Measurements from ENCODE around the gene ACTL10.
"Not testable (repeated sequence)": the region's sequence is repeated elsewhere in the genome, so short reads cannot be mapped to it uniquely, and the experiment has no call there.

Gene ACTL10

DNA sequence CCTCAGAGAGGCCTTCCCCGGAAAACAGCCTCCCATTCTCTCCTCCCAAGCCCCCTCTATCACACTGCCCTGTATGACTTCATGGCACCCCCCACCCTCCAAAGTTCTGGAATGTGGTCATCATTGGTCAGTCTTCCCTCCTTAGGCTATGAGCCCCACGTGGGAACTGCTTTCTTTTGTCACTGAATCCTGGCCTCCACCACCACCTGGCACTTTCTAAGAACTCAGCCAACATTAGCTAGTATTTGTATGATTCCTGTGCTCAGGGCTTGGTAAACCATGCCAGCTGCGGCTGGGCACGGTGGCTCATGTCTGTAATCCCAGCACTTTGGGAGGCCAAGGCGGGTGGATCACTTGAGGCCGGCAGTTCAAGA, 27.9 kb downstream of the ACTL10 start:
- no peak for TF ChIP-seq ZFX (IDR thresholded peaks at IDR 0.05)
- TF ChIP-seq, protein P1, sequence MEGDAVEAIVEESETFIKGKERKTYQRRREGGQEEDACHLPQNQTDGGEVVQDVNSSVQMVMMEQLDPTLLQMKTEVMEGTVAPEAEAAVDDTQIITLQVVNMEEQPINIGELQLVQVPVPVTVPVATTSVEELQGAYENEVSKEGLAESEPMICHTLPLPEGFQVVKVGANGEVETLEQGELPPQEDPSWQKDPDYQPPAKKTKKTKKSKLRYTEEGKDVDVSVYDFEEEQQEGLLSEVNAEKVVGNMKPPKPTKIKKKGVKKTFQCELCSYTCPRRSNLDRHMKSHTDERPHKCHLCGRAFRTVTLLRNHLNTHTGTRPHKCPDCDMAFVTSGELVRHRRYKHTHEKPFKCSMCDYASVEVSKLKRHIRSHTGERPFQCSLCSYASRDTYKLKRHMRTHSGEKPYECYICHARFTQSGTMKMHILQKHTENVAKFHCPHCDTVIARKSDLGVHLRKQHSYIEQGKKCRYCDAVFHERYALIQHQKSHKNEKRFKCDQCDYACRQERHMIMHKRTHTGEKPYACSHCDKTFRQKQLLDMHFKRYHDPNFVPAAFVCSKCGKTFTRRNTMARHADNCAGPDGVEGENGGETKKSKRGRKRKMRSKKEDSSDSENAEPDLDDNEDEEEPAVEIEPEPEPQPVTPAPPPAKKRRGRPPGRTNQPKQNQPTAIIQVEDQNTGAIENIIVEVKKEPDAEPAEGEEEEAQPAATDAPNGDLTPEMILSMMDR (conservative IDR thresholded peaks at IDR 0.05), result no peak
- H3K27ac ChIP-seq, result no peak overlapping the region

DNA sequence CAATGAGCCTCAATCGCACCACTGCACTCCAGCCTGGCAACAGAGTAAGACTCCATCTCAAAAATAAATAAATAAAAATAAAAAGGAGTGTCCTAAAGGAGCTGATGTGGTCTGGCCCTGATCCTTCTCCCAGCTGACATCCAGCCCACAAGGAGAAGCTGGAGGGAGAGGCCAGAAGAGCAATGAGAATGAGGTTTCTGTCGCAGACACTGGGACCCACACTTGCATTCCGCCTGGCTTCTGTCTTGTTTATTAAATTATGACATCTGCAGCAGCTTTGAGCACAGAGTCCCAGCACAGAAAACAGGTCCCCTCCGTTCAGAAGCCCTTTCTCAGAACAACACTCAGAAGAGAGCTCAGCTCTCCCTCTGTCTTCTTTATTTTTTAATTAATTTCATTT, 29.7 kb downstream of the ACTL10 start:
- H3K27ac ChIP-seq, result no peak overlapping the region
- TF ChIP-seq, protein P1 (conservative IDR thresholded peaks at IDR 0.05), result no peak
- no peak for TF ChIP-seq ZFX (IDR thresholded peaks at IDR 0.05)

DNA sequence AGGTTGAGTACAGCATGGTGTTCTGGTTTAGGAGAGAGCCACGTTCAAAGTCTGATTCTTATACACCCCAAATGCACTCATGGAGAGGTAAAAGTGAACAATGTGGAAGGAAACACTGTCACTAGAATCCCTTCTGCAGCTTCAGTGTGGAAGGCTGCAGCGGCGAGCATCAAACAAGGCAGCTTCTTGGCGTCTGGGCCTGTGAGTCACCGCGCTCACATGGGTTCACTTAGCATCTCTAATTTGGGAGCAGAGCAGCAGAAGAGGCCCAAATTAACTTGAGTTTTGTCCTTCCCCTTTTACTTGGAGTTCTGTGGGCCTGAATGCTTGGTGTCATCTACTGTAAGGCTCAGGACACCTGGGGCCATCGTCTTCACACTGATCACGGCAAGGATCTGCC, 30.4 kb downstream of the ACTL10 start:
- TF ChIP-seq ZFX (IDR thresholded peaks at IDR 0.05), result no peak
- TF ChIP-seq, protein P1 (conservative IDR thresholded peaks at IDR 0.05), result no peak
- no peak overlapping the region for H3K27ac ChIP-seq

DNA sequence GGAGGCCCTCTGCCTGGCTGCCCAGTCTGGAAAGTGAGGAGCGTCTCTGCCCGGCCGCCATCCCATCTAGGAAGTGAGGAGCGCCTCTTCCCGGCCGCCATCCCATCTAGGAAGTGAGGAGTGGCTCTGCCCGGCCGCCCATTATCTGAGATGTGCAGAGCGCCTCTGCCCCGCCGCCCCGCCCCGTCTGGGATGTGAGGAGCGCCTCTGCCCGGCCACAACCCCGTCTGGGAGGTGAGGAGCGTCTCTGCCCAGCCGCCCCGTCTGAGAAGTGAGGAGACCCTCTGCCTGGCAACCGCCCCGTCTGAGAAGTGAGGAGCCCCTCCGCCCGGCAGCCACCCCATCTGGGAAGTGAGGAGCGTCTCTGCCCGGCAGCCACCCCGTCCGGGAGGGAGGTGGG, 32.2 kb downstream of the ACTL10 start:
- H3K27ac ChIP-seq, result not testable (repeated sequence)

DNA sequence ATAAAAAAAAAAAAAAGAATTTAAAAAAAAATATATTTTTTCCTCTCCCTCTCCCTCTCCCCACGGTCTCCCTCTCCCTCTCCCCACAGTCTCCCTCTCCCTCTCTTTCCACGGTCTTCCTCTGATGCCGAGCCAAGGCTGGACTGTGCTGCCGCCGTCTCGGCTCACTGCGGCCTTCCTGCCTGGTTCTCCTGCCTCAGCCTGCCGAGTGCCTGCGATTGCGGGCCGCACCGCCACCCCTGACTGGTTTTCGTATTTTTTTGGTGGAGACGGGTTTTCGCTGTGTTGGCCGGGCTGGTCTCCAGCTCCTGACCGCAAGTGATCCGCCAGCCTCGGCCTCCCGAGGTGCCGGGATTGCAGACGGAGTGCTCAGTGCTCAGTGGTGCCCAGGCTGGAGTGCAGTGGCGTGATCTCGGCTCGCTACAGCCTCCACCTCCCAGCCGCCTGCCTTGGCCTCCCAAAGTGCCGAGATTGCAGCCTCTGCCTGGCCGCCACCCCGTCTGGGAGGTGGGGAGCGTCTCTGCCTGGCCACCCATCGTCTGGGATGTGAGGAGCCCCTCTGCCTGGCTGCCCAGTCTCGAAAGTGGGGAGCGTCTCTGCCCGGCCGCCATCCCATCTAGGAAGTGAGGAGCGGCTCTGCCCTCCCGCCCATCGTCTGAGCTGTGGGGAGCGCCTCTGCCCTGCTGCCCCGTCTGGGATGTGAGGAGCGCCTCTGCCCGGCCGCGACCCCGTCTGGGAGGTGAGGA, 34.1 kb downstream of the ACTL10 start:
- not testable (repeated sequence) for H3K27ac ChIP-seq

DNA sequence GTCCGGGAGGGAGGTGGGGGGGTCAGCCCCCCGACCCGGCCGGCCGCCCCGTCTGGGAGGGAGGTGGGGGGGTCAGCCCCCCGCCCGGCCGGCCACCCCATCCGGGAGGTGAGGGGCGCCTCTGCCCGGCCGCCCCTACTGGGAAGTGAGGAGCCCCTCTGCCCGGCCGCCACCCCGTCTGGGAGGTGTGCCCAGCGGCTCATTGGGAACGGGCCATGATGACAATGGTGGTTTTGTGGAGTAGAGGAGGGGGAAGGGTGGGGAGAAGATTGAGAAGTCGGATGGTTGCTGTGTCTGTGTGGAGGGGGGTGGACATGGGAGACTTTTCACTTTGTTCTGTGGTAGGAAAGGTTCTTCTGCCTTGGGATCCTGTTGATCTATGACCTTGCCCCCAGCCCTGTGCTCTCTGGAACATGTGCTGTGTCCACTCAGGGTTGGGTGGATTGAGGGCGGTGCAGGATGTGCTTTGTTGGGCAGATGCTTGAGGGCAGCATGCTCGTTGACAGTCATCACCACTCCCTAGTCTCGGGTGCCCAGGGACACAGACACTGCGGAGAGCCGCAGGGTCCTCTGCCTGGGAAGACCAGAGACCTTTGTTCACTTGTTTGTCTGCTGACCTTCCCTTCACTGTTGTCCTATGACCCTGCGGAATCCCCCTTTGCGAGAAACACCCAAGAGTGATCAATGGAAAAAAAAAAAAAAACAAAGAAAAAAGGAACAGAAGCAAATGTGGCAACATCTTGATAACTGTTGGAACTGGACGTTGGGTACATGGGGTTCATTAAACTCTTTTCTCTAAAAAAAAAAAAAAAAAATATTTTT, 35.1 kb downstream of the ACTL10 start:
- TF ChIP-seq, protein P1 (conservative IDR thresholded peaks at IDR 0.05), result no peak
- no peak for TF ChIP-seq ZFX (IDR thresholded peaks at IDR 0.05)
- no peak overlapping the region for H3K27ac ChIP-seq

DNA sequence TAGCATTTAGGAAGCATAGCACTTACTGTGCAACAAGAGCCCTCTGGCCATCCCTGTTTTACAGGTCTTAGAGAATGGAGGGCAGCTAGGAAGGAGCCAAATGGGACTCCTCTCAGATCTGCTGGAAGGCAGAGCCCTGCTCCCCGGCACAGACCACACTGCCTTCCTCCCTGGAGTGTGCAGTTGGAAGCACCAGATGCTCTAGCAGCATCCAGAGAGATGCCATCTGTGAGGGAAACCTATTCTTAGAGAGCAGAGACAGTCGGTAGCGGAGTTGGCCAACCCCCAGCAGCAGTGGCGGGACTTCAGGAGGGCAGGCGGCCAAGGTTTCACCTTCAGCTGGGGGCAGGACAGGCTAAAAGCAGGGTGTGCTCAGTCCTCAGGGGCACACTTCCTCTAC, 36.1 kb downstream of the ACTL10 start:
- TF ChIP-seq, protein P1 (conservative IDR thresholded peaks at IDR 0.05), result no peak
- no peak overlapping the region for H3K27ac ChIP-seq

DNA sequence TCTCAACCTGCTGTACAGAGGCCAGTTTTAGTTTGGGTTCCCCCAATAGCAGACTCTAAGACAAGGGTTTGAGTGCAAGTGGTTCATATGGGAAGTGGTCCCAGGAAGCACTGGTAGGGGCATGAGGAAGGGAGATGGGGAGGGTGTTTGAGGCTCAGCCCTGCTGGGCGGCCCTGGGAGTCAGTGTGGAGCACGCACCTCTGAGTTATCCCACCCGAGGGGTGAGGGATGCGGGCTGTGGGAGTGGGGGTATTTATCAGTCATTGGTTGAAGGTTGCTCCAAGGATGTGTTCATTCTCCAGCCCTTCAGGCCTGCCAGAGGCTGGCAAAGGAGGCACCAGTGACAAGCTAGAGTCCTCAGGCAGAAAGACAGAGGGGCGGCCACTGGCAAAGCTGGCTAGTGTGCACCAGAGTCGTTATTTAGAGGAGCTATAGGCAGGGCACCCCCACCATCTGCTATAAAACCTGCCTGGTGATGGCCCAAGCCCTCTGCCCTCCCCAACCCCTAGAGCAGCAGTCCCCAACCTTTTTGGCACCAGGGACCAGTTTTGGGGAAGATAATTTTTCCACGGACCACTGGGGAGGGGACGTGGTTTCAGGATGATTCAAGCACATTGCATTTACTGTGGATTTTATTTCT, 36.9 kb downstream of the ACTL10 start:
- no peak for TF ChIP-seq ZFX (IDR thresholded peaks at IDR 0.05)
- TF ChIP-seq, protein P1 (conservative IDR thresholded peaks at IDR 0.05), result no peak
- no peak overlapping the region for H3K27ac ChIP-seq

All from C4-2B (cell line).